HG02885 (cell line): ENCODE results near the gene SAPCD1.

ENCODE experiments used
- ATAC-seq: cut with Tn5 transposase; IDR thresholded peaks from one replicate; pipeline ENCODE4 v1.9.1; 2021; ENCODE audit warnings: mild to moderate bottlenecking; ENCODE audit not compliant: unreplicated experiment, poor library complexity

Gene SAPCD1

DNA sequence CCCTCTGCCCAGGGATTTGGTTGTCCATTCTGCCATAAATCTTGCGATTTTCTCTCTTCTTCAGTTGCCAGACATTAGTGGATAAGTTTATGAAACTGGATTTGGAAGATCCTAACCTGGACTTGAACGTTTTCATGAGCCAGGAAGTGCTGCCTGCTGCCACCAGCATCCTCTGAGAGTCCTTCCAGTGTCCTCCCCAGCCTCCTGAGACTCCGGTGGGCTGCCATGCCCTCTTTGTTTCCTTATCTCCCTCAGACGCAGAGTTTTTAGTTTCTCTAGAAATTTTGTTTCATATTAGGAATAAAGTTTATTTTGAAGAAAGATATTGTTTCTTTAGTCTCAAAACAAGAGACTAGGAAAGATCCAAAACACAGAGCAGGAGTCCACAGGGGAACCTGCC, at the start of gene SAPCD1:
SAPCD1 (plus strand) TSS at position 301 of the 400 bp plus-strand sequence. CDS start 399 bp downstream, outside the sequence.
- no peak for ATAC-seq

- no peak for ATAC-seq
These were observed 49.0 kb upstream of the SAPCD1 start for GRCh38 chr6:31713465-31713864.

DNA sequence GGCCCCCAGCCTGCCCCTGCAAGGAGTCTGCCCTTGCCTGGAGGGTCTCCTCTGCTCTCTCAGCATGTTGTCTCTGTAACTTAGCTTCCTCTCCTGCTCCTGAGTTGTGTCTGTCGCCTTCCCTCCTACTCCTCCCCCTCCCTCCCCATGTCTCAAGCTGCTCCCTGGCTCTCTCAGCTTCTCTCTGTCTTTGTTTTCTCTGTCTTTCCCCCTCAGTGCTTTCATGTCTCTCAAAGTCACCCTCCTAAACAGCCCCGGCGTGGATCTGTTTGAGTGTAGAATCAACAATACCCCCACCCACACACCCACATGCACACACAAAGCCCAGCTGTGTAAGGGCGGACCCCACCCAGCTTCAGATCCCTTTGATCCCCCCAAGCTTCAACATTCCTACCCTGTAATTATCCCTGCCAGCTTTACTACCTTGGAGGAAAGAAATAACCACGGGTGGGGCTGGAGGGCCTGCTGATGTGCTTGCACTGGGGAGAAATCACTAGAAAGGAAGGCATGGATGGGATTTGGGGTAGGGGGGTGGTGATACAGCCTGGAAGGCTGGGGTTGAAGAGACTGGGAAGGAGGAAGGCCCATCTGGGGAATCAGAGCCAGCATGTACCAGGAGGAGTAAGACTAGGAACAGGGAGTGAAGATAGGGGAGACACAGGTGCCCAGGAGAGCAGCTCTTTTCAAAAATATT, 48.3 kb upstream of the SAPCD1 start:
- no peak for ATAC-seq

DNA sequence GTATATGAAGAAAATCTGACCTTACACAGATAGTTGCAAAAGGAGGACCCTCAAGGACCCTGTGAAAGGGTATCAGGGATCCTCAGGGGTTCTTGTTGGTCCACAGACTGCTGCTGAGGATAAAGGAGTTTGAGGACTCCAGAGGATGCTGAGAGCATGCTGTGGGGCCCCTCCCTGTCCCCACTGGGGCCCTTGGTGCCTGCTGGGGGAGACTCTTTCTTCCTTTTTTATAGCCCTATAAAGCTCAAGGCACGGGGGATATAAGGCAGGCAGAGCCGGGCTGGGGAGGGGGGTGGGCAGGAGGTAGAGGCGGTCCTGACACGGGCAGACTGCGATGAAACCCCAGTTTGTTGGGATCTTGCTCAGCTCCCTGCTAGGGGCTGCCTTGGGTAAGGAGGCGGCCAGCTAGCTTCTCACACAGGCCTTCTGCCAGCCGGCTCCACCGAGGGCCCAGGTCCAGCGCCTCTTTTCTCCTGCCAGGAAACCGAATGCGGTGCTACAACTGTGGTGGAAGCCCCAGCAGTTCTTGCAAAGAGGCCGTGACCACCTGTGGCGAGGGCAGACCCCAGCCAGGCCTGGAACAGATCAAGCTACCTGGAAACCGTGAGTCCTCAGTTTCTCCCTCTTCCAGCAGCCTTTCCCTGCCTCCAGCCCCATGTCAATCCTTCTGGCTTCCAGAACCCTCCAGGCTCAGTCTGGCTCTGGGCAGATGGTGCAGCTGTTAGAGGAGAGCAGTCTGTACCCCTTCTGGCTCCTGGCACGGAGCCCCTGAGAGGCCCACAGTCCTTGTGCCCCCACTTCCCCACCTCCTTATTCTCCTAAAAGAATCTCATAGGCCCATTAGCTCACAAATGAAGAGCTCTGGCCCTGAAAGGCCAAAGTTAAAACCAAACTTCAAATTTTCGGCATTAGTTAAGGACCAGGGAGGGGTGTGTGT, 47.2 kb upstream of the SAPCD1 start, which contains the start of gene LY6G6D:
LY6G6D (plus strand) TSS at position 327 of the 937 bp plus-strand sequence; CDS start at position 335, 8 bp downstream.
- ATAC-seq, result no peak

- no peak for ATAC-seq
These were observed 44.8 kb upstream of the SAPCD1 start for GRCh38 chr6:31717499-31718222.

- ATAC-seq, result no peak
These were observed 44.2 kb upstream of the SAPCD1 start for GRCh38 chr6:31718265-31718664.

GRCh38 chr6:31719001-31719400, 43.5 kb upstream of the SAPCD1 start:
- ATAC-seq, result no peak

GRCh38 chr6:31720196-31720770, 42.2 kb upstream of the SAPCD1 start:
- no peak for ATAC-seq

- no peak for ATAC-seq
These were observed 41.0 kb upstream of the SAPCD1 start, which contains the start of gene LY6G6C for GRCh38 chr6:31721351-31722020. Gene LY6G6C (minus strand): TSS chr6:31721746. CDS start chr6:31721679, 67 bp downstream.

DNA sequence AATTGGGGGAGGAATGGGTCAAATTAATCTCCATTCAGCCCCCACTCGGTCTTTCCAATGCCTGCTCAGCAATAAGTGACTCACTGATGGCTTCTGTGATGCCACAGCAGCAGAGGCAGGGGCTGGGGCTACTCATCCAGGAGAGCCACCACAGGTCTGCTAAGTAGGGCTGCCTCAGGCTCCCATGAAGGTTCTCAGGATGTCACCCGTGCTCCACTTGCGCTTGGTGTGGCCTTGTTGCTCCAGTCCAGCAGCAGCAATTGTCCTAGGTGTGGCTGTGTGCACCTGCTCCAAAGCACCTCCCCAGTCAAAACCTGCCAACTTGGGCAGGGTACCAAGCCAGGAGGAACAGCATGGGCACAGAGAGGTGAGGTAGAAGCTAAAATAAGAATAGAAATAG, 40.3 kb upstream of the SAPCD1 start:
- no peak for ATAC-seq

- ATAC-seq, result no peak
These were observed 39.0 kb upstream of the SAPCD1 start, which contains the start of gene MPIG6B for GRCh38 chr6:31723245-31723979. Gene MPIG6B (plus strand): TSS chr6:31723373. CDS start chr6:31723384, 11 bp downstream.

- no peak for ATAC-seq
These were observed 38.3 kb upstream of the SAPCD1 start for GRCh38 chr6:31723980-31724691.

- no peak for ATAC-seq
These were observed 36.7 kb upstream of the SAPCD1 start for GRCh38 chr6:31725502-31726350.

DNA sequence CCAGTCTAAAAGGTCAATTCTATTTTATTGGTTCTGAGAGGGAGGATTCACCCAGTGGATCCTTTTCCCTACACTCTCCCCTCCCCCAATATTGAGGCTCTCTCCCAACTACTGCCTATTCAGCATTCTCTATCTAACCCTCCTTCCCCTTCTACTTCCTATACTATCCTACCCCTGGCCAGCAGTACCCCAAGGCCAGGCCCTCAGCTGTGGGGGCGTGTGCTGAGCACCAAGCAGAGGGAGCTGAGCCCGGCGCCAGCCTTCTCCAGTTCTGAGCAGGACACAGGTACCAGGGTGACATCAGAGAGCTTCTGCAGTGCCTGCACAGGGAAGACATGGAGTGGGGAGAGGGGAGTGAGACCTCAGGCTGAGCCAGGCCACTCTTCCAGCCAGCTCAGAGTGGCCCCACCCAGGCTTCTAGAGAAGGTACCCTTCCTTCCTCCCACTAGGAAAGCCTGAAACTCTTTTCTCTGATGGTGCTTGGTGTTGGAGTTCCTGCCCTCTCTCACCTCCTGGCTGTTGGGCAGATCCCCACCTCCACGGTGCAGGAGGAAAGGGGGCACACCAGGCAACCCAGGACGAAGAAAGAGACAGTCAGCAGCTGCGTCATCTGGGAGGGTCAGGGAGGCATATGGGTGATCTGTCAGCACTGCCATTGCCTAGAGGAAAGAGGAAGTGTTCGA, 35.3 kb upstream of the SAPCD1 start:
- ATAC-seq, result peak; percentile 53

GRCh38 chr6:31727717-31728671, 34.5 kb upstream of the SAPCD1 start:
- no peak for ATAC-seq
